Tibial nerve (tissue), 3 donors: ENCODE data around the gene LRRC8D.

Experiments used
- CTCF ChIP-seq, 5 experiments: fragments of 200-600 bp in 3 of 5; fragments of 450-650 bp in 2 of 5; sonication (generic) in 3 of 5; IDR thresholded peaks; one replicate each; pipeline ENCODE4 v1.5.1; 2016 to 2019; ENCODE audit warnings: antibody characterized with exemption in 5 of 5, mild to moderate bottlenecking in 3 of 5, moderate library complexity in 2 of 5
- POLR2A ChIP-seq, 2 donors: fragments of 450-650 bp; IDR thresholded peaks; one replicate each; pipeline ENCODE4 v1.6.1; 2017; ENCODE audit warnings: antibody characterized with exemption in 2 of 2, mild to moderate bottlenecking in 2 of 2, moderate library complexity in 2 of 2

- TF ChIP-seq POLR2A (IDR thresholded peaks at IDR 0.05) (no peak), CTCF (IDR thresholded peaks at IDR 0.05) (no peak)
Observed at GRCh38 chr1:89932598-89933364, 111.9 kb downstream of the LRRC8D start.
